Gastroesophageal sphincter (tissue), 2 donors: ENCODE results near the gene NMD3.

Experiments used
- EP300 ChIP-seq: sonication (generic); formaldehyde crosslinking; IDR thresholded peaks from one replicate; pipeline ENCODE4 v1.6.1; 2017; ENCODE audit warnings: antibody characterized with exemption, mild to moderate bottlenecking
- POLR2A ChIP-seq, 2 donors: fragments of 450-650 bp; IDR thresholded peaks; one replicate each; pipeline ENCODE4 v1.6.1; 2017; ENCODE audit warnings: antibody characterized with exemption in 2 of 2, mild to moderate bottlenecking in 2 of 2, moderate library complexity in 1 of 2

- TF ChIP-seq EP300 (no peak), POLR2A (IDR thresholded peaks at IDR 0.05) (no peak)
Measured at GRCh38 chr3:161247049-161247448, 25.9 kb downstream of the NMD3 start.
